Skeletal muscle satellite cell (primary cell): Measurements from ENCODE around the gene CNEP1R1.
A peak's percentile ranks its signal among the peaks of the same experiment; 100 is the strongest.

Experiments
- H3K27me3 ChIP-seq: 2 replicates; pipeline ENCODE4 v1.7.0; 2013; ENCODE audit warnings: low read length; ENCODE audit not compliant: control insufficient read depth, insufficient read depth
- H3K36me3 ChIP-seq: 2 replicates; pipeline ENCODE4 v1.7.0; 2013; ENCODE audit warnings: mild to moderate bottlenecking, control low read depth, low read length; ENCODE audit not compliant: insufficient read depth
- H3K4me1 ChIP-seq: 2 replicates; pipeline ENCODE4 v1.7.0; 2013; ENCODE audit warnings: low read length; ENCODE audit not compliant: control insufficient read depth, insufficient read depth
- H3K4me2 ChIP-seq: 2 replicates; pipeline ENCODE4 v1.7.0; 2013; ENCODE audit warnings: mild to moderate bottlenecking, low read length
- H3K4me3 ChIP-seq: 2 replicates; pipeline ENCODE4 v1.7.0; 2013; ENCODE audit warnings: low read length
- H3K9ac ChIP-seq: 2 replicates; pipeline ENCODE4 v1.7.0; 2013; ENCODE audit warnings: mild to moderate bottlenecking, low read depth, low read length, moderate library complexity
- H3K9me3 ChIP-seq: replicated peaks from 2 replicates; pipeline ENCODE4 v1.7.0; 2013; ENCODE audit warnings: mild to moderate bottlenecking, control low read depth, low read length

CNEP1R1 gene

DNA sequence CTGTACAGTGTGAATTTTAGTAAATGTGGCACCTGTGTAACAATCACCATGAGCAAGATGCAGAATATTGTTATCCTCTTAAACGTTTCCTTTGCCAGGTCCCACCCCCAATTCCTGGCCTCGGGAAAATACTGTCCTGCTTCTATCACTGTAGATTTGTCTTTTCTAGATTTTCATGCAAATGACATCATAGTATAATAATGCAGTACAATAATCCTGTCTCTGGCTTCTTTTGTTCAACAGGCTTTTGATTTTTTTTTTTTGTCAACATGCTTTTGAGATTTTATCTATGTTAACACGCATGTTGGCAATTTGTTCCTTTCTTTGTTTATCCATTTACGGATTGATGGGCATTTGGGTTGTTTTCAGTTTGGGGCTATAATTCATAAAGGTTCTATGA lies 20.4 kb downstream of the CNEP1R1 start:
- H3K27me3 ChIP-seq: peaks cover 19% of the 10 kb centered on the region

DNA sequence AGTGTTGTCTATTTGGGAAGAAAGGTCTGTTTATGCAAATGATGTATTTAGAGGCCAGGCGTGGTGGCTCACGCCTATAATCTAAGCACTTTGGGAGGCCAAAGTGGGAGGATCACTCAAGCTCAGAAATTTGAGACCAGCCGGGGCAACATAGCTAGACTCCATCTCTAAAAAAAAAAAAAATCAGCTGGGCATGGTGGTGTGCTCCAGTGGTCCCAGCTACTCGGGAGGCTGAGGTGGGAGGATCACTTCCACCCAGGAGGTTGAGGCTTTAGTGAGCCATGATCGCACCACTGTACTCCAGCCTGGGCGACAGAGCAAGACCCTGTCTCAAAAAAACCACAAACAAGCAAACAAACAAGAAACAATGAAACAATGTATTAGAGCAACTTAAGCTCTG lies 21.8 kb downstream of the CNEP1R1 start:
- H3K4me2 ChIP-seq: no peak overlapping the region
- H3K36me3 ChIP-seq: no peaks in the 10 kb centered on the region
- H3K4me1 ChIP-seq: no peaks in the 10 kb centered on the region
- H3K4me3 ChIP-seq: no peak overlapping the region
- H3K9me3 ChIP-seq: no peaks in the 10 kb centered on the region
- H3K9ac ChIP-seq: no peak overlapping the region
- H3K27me3 ChIP-seq: peaks cover 23% of the 10 kb centered on the region

More for the DNA sequence above, 20.4 kb downstream of the CNEP1R1 start:
- Histone ChIP-seq H3K9me3 (no peaks in the 10 kb centered on the region), H3K4me3 (no peak overlapping the region), H3K4me1 (no peaks in the 10 kb centered on the region), H3K4me2 (no peak overlapping the region), H3K36me3 (no peaks in the 10 kb centered on the region), H3K9ac (no peak overlapping the region)

DNA sequence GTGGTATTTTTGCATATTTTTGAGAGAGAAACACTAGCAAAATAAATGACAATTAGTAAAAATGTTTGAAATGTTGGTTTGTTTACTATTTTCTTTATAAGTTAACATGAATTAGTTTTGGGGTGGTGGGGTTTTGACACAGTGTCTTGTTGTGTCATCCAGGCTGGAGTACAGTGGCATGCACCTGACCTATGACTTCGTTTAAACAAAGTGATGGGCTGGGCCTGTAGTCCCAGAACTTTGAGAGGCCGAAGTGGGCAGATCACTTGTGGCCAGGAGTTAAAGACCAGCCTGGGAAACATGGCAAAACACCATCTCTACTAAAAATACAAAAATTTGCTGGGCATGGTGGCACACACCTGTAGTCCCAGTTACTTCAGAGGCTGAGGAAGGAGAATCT lies 22.8 kb downstream of the CNEP1R1 start:
- no peaks in the 10 kb centered on the region for H3K4me1 ChIP-seq
- H3K9ac ChIP-seq: no peak overlapping the region
- no peaks in the 10 kb centered on the region for H3K9me3 ChIP-seq

DNA sequence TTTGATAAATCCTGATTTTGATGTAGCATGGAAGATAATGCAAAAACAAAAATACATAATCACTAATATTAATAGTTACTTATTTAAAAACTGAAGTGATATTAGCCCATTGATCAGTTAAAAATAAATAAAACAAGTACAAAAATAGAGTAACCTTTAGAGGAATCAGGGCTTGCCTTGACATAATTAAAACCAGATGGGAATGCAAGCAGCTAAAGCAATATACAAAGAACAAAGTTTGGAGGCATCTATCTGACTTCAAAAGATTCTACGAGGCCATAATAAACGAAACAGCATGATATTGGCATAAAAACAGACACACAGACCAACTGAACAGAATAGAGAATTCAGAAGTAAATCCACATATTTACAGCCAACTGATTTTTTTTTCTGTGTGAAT lies 25.8 kb downstream of the CNEP1R1 start:
- peaks cover 20% of the 10 kb centered on the region for H3K27me3 ChIP-seq
- H3K4me2 ChIP-seq: no peak overlapping the region
- no peaks in the 10 kb centered on the region for H3K4me1 ChIP-seq
- H3K9me3 ChIP-seq: no peaks in the 10 kb centered on the region
- H3K4me3 ChIP-seq: no peak overlapping the region
- no peak overlapping the region for H3K9ac ChIP-seq
- H3K36me3 ChIP-seq: no peaks in the 10 kb centered on the region

More for the DNA sequence above, 22.8 kb downstream of the CNEP1R1 start:
- Histone ChIP-seq H3K27me3 (peaks cover 28% of the 10 kb centered on the region), H3K36me3 (no peaks in the 10 kb centered on the region), H3K4me3 (no peak overlapping the region), H3K4me2 (no peak overlapping the region)

DNA sequence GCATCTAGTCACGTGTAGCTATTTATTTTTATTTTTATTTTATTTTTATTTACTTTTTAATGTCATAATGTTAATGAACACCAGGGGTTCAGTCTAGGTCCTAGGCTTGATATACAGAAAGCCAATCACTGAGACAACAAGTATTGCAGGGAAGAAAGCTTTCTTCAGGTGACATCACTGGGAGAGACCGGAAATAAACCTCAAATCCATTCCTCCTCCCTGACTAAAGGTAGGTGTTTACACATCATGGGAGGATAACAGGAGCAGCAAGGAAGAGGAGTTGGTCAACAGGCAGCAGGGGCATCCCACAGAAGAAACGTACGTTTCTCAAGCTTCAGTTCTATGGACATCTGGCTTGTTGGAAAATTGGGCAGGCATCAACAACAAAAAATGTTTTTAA lies 31.2 kb downstream of the CNEP1R1 start:
- Histone ChIP-seq H3K4me2 (no peak overlapping the region), H3K27me3 (peaks cover 5% of the 10 kb centered on the region), H3K9ac (no peak overlapping the region), H3K9me3 (no peaks in the 10 kb centered on the region), H3K36me3 (no peaks in the 10 kb centered on the region), H3K4me3 (no peak overlapping the region), H3K4me1 (no peaks in the 10 kb centered on the region)

DNA sequence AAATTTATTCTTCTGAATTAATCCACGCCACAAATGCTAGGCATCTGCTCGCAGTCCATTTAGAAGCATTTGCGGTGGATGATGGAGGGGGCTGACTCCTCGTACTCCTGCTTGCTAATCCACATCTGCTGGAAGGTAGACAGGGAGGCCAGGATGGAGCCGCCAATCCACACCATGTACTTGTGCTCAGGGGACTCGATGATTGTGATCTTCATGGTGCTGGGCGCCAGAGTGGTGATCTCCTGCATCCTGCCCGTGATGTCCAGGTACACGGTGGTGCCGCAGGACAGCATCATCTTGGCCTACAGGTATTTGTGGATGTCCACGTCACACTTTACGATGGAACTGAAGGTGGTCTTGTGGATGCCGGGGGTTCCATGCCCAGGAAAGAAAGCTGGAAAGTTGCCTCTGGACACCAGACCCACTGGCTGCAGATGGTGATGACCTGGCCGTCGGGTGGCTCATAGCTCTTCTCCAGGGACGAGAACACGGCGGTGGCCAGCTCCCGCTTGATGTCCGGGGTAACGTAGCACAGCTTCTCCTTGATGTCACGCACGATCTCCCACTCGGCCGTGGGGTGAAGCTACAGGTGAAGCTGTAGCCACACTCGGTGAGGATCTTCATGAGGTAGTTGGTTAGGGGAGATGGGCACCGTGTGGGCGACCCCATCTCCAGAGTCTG lies 33.2 kb downstream of the CNEP1R1 start:
- Histone ChIP-seq H3K4me1 (no peaks in the 10 kb centered on the region), H3K36me3 (no peaks in the 10 kb centered on the region), H3K4me3 (no peak overlapping the region), H3K27me3 (no peaks in the 10 kb centered on the region), H3K9ac (no peak overlapping the region), H3K4me2 (no peak overlapping the region), H3K9me3 (no peaks in the 10 kb centered on the region)

DNA sequence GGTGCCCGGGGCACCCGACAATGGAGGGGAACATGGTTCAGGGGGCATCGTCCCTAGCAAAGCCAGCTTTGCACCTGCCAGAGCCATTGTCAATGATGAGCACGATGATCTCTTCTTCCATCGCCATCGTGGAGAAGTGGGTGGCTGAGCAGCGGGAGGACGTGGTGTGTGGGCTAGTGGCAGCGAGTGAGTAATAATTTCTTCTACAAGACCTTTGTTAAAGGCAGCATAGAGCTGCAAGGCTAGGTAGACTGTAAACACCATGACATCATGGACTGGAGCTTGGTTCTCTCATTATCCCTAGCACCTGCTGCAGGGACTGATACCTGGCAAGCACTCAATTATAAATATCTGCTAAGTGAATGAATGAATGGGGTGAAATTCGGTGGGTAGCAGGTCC lies 34.1 kb downstream of the CNEP1R1 start:
- Histone ChIP-seq H3K4me2 (no peak overlapping the region), H3K4me3 (no peak overlapping the region), H3K9me3 (no peaks in the 10 kb centered on the region), H3K27me3 (no peaks in the 10 kb centered on the region), H3K36me3 (no peaks in the 10 kb centered on the region), H3K4me1 (no peaks in the 10 kb centered on the region), H3K9ac (no peak overlapping the region)

DNA sequence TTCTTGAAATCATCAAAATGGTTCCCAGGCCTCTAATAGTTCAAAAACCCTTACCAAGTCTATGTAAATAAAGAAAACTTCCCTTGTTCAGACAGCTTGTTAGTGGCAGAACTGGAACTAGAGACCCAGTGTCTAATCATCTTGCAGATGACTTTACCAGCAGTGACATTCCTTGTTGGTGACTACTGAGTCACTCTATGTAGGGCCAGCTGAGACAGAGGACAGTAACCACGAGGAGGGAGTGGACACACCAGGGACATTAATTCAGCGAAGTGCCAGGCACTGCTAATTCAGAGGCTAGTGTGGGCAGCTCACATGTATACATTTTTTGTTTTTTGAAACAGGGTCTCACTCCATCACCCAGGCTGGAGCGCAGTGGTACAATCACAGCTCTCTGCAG lies 34.6 kb downstream of the CNEP1R1 start:
- no peaks in the 10 kb centered on the region for H3K27me3 ChIP-seq
- no peak overlapping the region for H3K9ac ChIP-seq
- H3K9me3 ChIP-seq: no peaks in the 10 kb centered on the region
- no peak overlapping the region for H3K4me3 ChIP-seq
- H3K4me1 ChIP-seq: no peaks in the 10 kb centered on the region
- no peaks in the 10 kb centered on the region for H3K36me3 ChIP-seq
- no peak overlapping the region for H3K4me2 ChIP-seq

DNA sequence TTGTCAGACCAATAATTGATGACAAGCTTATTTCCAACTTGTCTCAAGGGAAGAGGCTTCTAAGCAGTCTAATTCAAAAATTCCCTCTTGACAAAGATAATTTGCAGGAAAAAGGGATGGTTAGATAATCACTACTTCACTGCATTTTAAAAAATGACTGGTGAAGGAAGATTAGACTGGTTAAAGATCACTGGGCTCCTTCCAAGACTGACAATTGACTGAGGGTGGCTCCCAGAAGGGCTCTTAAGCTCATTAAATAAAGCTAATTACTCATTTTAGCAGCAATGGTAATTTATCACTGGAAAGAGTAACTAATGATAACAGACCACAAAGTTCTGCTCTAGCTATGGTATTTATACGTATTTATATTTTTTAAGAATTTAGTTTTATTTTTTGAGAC lies 36.3 kb downstream of the CNEP1R1 start:
- Histone ChIP-seq H3K4me2 (no peak overlapping the region), H3K36me3 (no peaks in the 10 kb centered on the region), H3K9ac (no peak overlapping the region), H3K9me3 (no peaks in the 10 kb centered on the region), H3K27me3 (no peaks in the 10 kb centered on the region), H3K4me3 (no peak overlapping the region), H3K4me1 (no peaks in the 10 kb centered on the region)

DNA sequence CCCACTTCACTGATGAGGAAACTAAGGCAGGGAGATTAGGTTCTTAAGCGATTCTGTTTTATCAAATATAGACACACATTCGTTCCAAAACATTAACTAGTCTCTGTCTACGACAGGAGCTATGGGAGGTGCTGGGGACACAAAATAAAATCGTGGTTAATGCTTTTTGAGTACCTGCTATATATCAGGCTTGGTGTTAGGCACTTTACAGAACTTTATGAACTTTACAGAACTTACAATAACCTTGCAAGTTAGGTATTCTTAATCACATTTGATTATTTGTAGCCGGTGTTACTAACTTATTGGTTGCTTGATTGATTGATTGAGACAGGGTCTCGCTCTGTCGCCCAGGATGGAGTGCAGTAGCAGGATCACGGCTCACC lies 40.2 kb downstream of the CNEP1R1 start:
- no peaks in the 10 kb centered on the region for H3K27me3 ChIP-seq
- peaks cover 24% of the 10 kb centered on the region for H3K4me1 ChIP-seq
- H3K4me3 ChIP-seq: peak overlapping the region; percentile 99
- no peaks in the 10 kb centered on the region for H3K9me3 ChIP-seq
- H3K9ac ChIP-seq: no peak overlapping the region
- peak overlapping the region; percentile 81 for H3K4me2 ChIP-seq
- peaks cover 11% of the 10 kb centered on the region for H3K36me3 ChIP-seq

DNA sequence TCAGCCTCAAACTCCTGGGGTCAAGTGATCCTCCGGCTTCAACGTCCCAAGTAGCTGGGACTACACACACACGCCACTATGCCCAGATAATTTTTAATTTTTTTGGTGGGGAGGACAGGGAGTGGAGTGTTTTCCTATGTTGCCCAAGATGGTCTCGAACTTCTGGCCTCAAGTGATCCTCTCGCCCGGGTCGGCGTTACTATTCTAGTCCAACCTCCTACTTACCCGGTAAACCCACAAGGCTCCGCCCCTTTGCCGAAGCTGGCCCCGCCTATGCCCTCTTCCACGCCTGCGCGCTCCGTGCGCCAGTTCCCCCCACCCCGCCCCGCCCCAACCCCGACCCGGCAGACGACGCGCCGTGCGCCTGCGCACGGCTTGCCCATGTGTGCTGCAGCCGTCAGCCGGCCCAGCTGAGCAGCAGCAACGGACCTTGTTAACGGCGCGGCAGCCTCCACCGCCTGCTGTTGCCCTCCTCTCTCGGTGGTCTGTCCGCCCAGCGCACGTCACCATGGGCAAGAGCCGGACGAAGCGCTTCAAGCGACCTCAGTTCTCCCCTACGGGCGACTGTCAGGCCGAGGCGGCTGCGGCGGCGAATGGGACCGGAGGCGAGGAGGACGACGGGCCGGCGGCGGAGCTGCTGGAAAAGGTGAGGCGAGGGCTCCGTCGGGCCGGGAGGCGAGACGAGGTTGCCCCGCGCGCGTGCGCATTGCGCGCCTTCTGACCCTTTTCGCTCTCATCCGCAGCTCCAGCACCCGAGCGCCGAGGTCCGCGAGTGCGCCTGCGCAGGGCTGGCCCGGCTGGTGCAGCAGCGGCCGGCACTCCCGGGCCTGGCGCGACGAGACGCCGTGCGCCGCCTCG lies 40.8 kb downstream of the CNEP1R1 start, which contains the start of gene HEATR3:
Gene HEATR3 (plus strand): TSS at position 347 of the 858 bp plus-strand sequence. CDS start 162 bp downstream, at position 509.
- Histone ChIP-seq H3K4me3 (peak within 1 kb of the TSS; percentile 99), H3K4me1 (peaks cover 24% of the 10 kb centered on the region), H3K9ac (peak within 1 kb of the TSS; percentile 93), H3K27me3 (no peaks in the 10 kb centered on the region), H3K36me3 (peaks cover 14% of the 10 kb centered on the region), H3K9me3 (no peaks in the 10 kb centered on the region), H3K4me2 (peak within 1 kb of the TSS; percentile 81)
